ENCODE results near the gene ZNF736. TPM values are rescaled to one million over a fixed set of nuclear protein-coding genes. Genes with fewer than 3 reads are reported as not detected.

The ZNF736 gene
- total and polyA plus RNA-seq, 2 of the 8 experiments (the other 6 are each of a cell fraction or from before 2014, with no cell fraction given) = not detected

DNA sequence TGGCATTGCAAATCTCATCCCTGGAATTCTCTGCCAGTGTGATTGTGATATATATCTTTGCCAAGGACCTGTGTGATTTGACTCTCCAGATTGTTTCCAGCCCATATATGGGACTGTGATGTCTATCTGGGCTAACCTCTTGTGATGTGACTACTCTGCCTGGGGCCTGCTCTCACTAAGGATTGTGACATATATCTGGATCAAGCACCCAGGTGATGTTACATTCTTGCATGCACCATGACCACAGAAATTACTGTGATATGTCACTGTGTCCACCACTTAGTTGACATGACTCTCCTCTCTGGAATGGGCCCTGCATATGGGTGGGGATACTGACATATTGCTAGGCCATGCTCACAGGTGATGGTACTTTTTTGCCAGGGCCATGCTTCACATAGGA, 86.6 kb downstream of the ZNF736 start:
- CTCF ChIA-PET (ENCODE audit: partially characterized antibody) = no interaction called here
- Histone ChIP-seq H4K8ac (ENCODE audit: extremely low read depth, insufficient read depth, low read length) (no peak overlapping the region), H3K23ac (ENCODE audit: insufficient read length) (no peak overlapping the region), H3K4me1 (replicated peaks in 1 of 4; ENCODE audit: control insufficient read depth in 3 of 4, insufficient read depth in 4 of 4, low read length in 3 of 4) (no peaks in the 10 kb centered on the region), H3K4me2 (ENCODE audit: insufficient read depth in 1 of 2, low read depth in 2 of 2, low read length in 2 of 2) (no peak overlapping the region), H2BK120ac (replicated peaks; ENCODE audit: low read depth, low read length) (no peak overlapping the region), H2AK5ac (ENCODE audit: low read depth, low read length) (no peak overlapping the region), H3K27me3 (replicated peaks in 1 of 4; ENCODE audit: control insufficient read depth in 3 of 4, extremely low read depth in 1 of 4, insufficient read depth in 3 of 4, low read length in 3 of 4) (no peaks in the 10 kb centered on the region), H2BK12ac (ENCODE audit: low read depth, low read length) (no peak overlapping the region), H3K27ac (ENCODE audit: low read depth, low read length) (no peak overlapping the region), H3K18ac (ENCODE audit: extremely low read depth, low read length) (no peak overlapping the region), H2BK15ac (ENCODE audit: low read length) (no peak overlapping the region), H3K4ac (replicated peaks; ENCODE audit: insufficient read length, low read depth, low read length) (no peak overlapping the region), H3K4me3 (ENCODE audit: extremely low read depth in 1 of 4, insufficient read depth in 2 of 4, low read depth in 3 of 4, low read length in 4 of 4) (no peak overlapping the region), H3K79me1 (ENCODE audit: low read depth, low read length) (no peaks in the 10 kb centered on the region), H2BK5ac (ENCODE audit: low read depth, low read length) (no peak overlapping the region), H3K9me3 (ENCODE audit: insufficient read depth in 2 of 2, low read depth in 1 of 2, low read length in 1 of 2) (peaks cover 65 to 86% of the 10 kb centered on the region in 2 experiments), H4K91ac (replicated peaks; ENCODE audit: insufficient read length, low read length) (no peak overlapping the region), H3K79me2 (ENCODE audit: control insufficient read depth in 1 of 2, insufficient read depth in 2 of 2, low read length in 2 of 2) (no peaks in the 10 kb centered on the region), H4K20me1 (replicated peaks in 1 of 2; ENCODE audit: control insufficient read depth in 1 of 2, insufficient read depth in 2 of 2, low read length in 2 of 2) (no peaks in the 10 kb centered on the region), H3K9ac (replicated peaks in 1 of 4; ENCODE audit: extremely low read depth in 1 of 4, low read depth in 3 of 4, low read length in 3 of 4) (no peak overlapping the region), H3K14ac (ENCODE audit: insufficient read length) (no peak overlapping the region), H2BK20ac (ENCODE audit: low read length) (no peak overlapping the region), H3K36me3 (ENCODE audit: control insufficient read depth in 2 of 4, insufficient read depth in 4 of 4, low read length in 3 of 4) (peaks cover 0 to 6% (median 0%) of the 10 kb centered on the region in 4 experiments; a peak in 2 of 8 replicates), H2AFZ (ENCODE audit: low read length) (no peak overlapping the region), H3K56ac (replicated peaks; ENCODE audit: insufficient read length, low read depth, low read length) (no peak overlapping the region), H3K23me2 (ENCODE audit: low read depth, low read length) (no peaks in the 10 kb centered on the region; the same call in 1 of the 2 replicates), H4K5ac (ENCODE audit: insufficient read length, low read depth, low read length) (no peak overlapping the region)
- FAIRE-seq = no peak
- DNase-seq (ENCODE audit: low read depth in 1 of 2, low spot score in 2 of 2) = no peak
- TF ChIP-seq CHD1 (IDR thresholded peaks at IDR 0.05; ENCODE audit: low read depth, low read length) (no peak), KDM1A (IDR thresholded peaks at IDR 0.05; ENCODE audit: borderline replicate concordance, low read length) (no peak), POLR2AphosphoS5 (IDR thresholded peaks at IDR 0.05; ENCODE audit: low read depth, low read length) (no peak), TAF1 (IDR thresholded peaks at IDR 0.05; ENCODE audit: low read depth, low read length) (no peak), BCL11A (IDR thresholded peaks at IDR 0.05; ENCODE audit: low read depth in 2 of 2, low read length in 2 of 2) (no peak), RNF2 (IDR thresholded peaks at IDR 0.05; ENCODE audit: borderline replicate concordance, low read depth, low read length, missing control alignments, poor library complexity, severe bottlenecking) (no peak), EZH2 (IDR thresholded peaks at IDR 0.05; ENCODE audit: low read depth, low read length, severe bottlenecking) (no peak), ASH2L (IDR thresholded peaks at IDR 0.05; ENCODE audit: low read length) (no peak), CBX5 (IDR thresholded peaks at IDR 0.05; ENCODE audit: low read depth, low read length) (no peak), ZNF274 (IDR thresholded peaks at IDR 0.05; ENCODE audit: borderline replicate concordance, extremely low read depth, low read length) (no peak), SAP30 (IDR thresholded peaks at IDR 0.05; ENCODE audit: insufficient read depth, insufficient replicate concordance, low read length) (no peak), SIN3A (conservative IDR thresholded peaks at IDR 0.05 in 1 of 2, IDR thresholded peaks at IDR 0.05 in 1 of 2; ENCODE audit: low read depth in 1 of 2, low read length in 2 of 2) (no peak)
- POLR2A ChIA-PET (ENCODE audit: partially characterized antibody) = no interaction called here

Data from H1 (cell line).